D721Med (cell line): ENCODE results near the gene TNFRSF21.

ENCODE experiments used
- DNase-seq: peaks from one replicate; pipeline ENCODE4 v3.0.0; 2011; ENCODE audit warnings: low spot score; ENCODE audit not compliant: insufficient read length
- FAIRE-seq: peaks from 2 replicates; lab custom pipeline; 2011; peaks lifted over from hg19 to GRCh38; lab: Jason Lieb, UNC
- TF ChIP-seq, protein P1 (sequence below): IDR thresholded peaks from 2 replicates; pipeline ENCODE4 v1.5.1; 2012; ENCODE audit warnings: mild to moderate bottlenecking, control low read depth; ENCODE audit not compliant: insufficient read depth; ENCODE audit errors: missing control alignments

The TNFRSF21 gene

DNA sequence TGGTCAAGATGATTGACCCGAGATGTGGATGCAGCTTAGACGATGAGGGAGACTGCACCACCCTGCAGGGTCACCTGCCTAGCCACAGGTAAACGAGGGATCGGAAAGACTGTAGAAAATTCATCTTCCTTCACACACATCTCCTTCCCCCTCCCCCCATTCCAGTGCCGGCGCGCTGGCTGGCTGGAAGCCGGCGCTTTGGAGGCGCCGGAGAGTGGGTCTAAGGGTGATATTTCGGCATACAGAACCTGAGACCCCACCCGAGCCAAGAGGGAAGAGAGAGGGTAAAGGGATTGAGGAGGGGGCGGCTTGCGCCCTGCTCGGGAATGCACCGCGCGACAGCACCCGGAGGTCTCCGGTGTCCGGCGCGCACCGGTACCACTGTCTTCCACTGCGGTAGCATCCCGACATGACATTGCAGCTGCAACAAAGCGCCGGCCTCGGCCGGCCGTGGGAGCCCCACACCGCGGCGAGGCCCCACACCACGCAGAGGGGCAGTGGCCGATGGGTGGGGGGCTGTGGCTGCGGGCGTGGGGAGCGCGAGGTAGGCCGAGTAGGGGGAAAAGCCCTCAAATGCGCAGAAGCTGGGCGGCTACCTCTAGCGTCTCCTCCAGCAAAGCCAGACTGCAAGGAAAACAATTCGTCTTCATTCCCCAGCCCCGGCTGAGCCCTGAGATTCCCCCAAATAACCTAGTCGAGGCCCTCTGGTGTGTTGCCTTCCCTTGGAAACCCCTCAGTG, 984 bp downstream of the TNFRSF21 start:
- DNase-seq, result no peak

DNA sequence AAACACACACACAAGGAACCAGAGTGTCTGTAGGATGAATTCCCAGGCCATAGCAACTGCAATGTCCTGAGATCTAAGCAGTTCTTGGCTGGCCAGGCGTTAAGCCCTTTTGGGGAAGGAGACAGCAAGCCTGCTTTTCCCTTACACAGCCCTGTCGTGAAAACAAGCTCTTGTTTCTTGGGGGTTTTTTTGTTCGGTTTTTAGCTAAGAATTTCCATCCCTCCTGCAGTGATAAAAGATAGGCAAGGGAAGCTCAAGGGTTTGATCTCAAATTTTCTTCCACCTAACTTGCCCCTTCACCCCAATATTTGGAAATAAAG, 1.5 kb downstream of the TNFRSF21 start:
- FAIRE-seq (no peak), DNase-seq (no peak)
- TF ChIP-seq, protein P1, sequence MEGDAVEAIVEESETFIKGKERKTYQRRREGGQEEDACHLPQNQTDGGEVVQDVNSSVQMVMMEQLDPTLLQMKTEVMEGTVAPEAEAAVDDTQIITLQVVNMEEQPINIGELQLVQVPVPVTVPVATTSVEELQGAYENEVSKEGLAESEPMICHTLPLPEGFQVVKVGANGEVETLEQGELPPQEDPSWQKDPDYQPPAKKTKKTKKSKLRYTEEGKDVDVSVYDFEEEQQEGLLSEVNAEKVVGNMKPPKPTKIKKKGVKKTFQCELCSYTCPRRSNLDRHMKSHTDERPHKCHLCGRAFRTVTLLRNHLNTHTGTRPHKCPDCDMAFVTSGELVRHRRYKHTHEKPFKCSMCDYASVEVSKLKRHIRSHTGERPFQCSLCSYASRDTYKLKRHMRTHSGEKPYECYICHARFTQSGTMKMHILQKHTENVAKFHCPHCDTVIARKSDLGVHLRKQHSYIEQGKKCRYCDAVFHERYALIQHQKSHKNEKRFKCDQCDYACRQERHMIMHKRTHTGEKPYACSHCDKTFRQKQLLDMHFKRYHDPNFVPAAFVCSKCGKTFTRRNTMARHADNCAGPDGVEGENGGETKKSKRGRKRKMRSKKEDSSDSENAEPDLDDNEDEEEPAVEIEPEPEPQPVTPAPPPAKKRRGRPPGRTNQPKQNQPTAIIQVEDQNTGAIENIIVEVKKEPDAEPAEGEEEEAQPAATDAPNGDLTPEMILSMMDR, result no peak

More for the DNA sequence above, 984 bp downstream of the TNFRSF21 start:
- no peak for FAIRE-seq
- TF ChIP-seq, protein P1, result no peak

DNA sequence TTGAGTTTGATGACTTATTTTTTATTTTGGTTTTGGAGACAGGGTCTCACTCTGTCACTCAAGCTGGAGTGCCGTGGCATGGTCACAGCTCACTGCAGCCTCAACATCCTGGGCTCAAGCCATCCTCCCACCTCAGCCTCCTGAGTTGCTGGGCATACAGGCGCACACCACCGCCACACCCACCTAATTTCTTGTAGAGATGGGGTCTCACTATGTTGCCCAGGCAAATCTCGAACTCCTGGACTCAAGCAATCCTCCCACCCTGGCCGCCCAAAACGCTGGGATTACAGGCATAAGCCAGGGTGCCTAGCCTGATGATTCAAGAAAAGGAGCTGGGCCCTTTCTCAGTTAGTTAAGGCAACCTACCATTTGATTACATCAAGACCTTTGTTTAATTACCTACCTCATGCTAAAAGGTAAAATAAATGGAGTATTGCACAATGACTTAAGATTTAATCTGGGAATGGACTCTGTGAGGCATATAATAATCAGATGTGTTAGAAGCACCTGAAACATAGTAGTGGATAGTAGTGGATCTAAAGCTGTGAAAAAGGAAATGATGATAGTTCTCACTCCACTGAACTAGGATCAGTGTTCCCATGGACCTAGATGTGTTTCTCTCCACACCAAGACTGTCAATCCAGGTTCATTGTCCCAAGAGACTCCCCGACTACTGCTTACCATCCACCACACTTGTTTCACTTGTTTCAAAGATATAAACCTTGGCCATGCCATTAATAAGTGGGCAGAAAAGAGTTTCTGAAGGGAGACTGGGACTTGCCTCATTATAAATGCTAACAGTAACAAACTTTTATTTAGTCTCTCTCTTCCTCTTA, 2.1 kb downstream of the TNFRSF21 start:
- TF ChIP-seq, protein P1, result no peak
- DNase-seq (no peak), FAIRE-seq (no peak)

DNA sequence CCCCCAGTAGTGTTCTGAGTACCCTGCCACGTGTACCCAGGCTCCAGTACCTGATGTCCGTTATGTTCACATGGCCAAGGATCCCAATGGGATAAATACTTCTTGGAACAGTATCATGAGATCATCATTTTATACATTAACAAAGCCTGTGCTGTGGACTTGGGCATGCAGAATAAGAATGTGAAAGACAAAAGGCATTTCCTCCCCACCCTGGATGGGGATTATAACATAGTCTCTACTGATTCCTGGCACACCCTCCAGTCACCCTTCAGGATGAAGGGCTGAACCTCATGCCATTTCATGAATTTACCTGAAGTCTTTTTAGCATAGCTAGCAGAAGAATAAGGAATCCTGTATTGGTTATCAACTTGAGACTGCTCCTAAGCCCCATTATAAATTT, 2.8 kb downstream of the TNFRSF21 start:
- DNase-seq (no peak), FAIRE-seq (no peak)
- TF ChIP-seq, protein P1, result no peak

DNA sequence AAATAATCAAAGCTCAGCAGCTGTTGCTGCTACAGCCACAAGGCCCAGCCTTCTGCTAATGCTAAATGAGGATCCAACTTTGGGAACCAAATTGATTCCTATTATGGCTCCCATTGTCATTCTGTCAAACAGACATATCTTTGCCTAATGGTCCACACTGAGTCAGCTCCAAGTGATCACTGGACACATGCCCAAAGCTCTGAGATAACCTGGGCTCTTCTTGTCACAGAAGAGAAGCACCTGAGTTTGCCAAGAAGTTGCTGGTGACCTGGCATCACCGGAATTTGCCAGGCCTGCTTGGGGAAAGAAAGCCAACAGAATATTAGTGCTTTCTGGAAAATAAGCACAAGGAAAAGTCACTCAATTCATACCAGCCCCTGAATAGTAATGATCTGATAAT, 5.8 kb downstream of the TNFRSF21 start:
- DNase-seq, result no peak
- TF ChIP-seq, protein P1, result no peak
- no peak for FAIRE-seq

DNA sequence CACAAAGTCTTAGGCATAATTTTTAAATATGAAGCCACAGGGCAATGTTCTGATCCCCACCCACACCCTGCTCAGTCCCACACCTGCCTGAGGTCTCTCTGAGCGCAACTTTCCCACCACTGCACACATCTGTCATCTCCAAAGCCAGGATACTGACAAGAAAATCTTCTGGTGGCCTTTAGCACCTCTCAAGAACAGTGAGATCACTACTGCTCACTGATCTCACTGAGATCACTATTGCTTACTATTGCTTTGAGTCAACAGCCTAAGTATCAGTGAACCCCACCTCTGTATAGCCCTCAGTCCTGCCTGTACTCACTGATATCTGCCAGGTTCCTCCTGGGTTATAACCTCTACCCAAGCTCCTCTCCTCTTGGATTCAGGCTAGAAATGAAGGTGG, 6.4 kb downstream of the TNFRSF21 start:
- FAIRE-seq (no peak), DNase-seq (no peak)
- TF ChIP-seq, protein P1, result no peak

DNA sequence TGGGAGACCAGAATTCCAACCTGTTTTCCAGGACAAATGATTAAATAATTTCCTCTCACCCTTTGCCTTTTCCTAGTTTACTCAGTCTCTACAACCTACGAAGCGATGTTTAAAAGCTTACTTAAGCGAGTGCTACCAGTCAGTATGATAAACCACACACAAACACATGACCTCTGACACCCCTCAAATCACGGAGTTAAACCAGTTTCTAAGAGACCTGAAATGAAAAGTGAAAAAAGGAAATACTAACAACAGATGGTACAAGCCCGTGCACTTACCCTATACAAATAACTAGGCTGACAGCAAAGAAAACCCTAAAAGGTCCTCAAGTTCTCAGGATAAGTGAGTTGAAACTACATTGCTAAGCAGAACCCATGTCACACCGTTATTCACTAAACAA, 7.7 kb downstream of the TNFRSF21 start:
- TF ChIP-seq, protein P1, result no peak
- FAIRE-seq (no peak), DNase-seq (no peak)
